Spleen (tissue), 11 donors: ENCODE data around the gene PIGN. TPM values are rescaled to one million over a fixed set of nuclear protein-coding genes. Genes with fewer than 3 reads are reported as not detected.

Experiments
- DNase-seq: peaks from one replicate; pipeline ENCODE4 v3.0.0-alpha.2; 2020
- H3K27ac ChIP-seq, 8 donors: fragments of 200-600 bp; sonication (generic) in 7 of 8; 1 replicate in 4 of 8; 2 replicates in 4 of 8; pipeline versions ENCODE4 v1.5.0 to v1.8.0; 2016 to 2021; ENCODE audit warnings: inconsistent platforms in 4 of 8, mild to moderate bottlenecking in 4 of 8, moderate library complexity in 1 of 8
- H3K27me3 ChIP-seq, 7 donors: fragments of 200-600 bp; sonication (generic) in 6 of 7; replicated peaks in 1 of 7; 1 replicate in 4 of 7; 2 replicates in 3 of 7; pipeline versions ENCODE4 v1.5.0 to v1.8.0; 2016 to 2021; ENCODE audit warnings: inconsistent platforms in 3 of 7, mild to moderate bottlenecking in 1 of 7
- H3K36me3 ChIP-seq, 6 donors: fragments of 200-600 bp; sonication (generic) in 5 of 6; 1 replicate in 4 of 6; 2 replicates in 2 of 6; pipeline versions ENCODE4 v1.5.0 to v1.8.0; 2016 to 2021; ENCODE audit warnings: inconsistent platforms in 2 of 6
- H3K4me1 ChIP-seq, 6 donors: fragments of 200-600 bp; sonication (generic) in 5 of 6; 1 replicate in 3 of 6; 2 replicates in 3 of 6; pipeline versions ENCODE4 v1.5.0 to v1.8.0; 2016 to 2021; ENCODE audit warnings: inconsistent platforms in 3 of 6
- H3K4me3 ChIP-seq, 8 donors: fragments of 200-600 bp; sonication (generic) in 7 of 8; 1 replicate in 4 of 8; 2 replicates in 4 of 8; pipeline versions ENCODE4 v1.5.0 to v1.8.0; 2016 to 2021; ENCODE audit warnings: inconsistent platforms in 4 of 8, mild to moderate bottlenecking in 4 of 8, moderate library complexity in 2 of 8
- H3K9me3 ChIP-seq, 8 donors: fragments of 200-600 bp; sonication (generic) in 7 of 8; 1 replicate in 4 of 8; 2 replicates in 4 of 8; pipeline versions ENCODE4 v1.5.0 to v1.8.0; 2016 to 2021; ENCODE audit warnings: inconsistent platforms in 4 of 8
- CTCF ChIP-seq, 11 experiments: fragments of 200-600 bp in 7 of 11; fragments of 450-650 bp in 4 of 11; sonication (generic) in 4 of 11; IDR thresholded peaks in 8 of 11; conservative IDR thresholded peaks in 3 of 11; 1 replicate in 7 of 11; 2 replicates in 4 of 11; pipeline versions ENCODE4 v1.4.0 to v1.8.0; 2016 to 2021; ENCODE audit warnings: antibody characterized with exemption in 11 of 11, inconsistent platforms in 4 of 11, mild to moderate bottlenecking in 1 of 11
- POLR2A ChIP-seq, 3 donors: fragments of 450-650 bp; IDR thresholded peaks; one replicate each; pipeline ENCODE4 v1.5.1; 2017; ENCODE audit warnings: antibody characterized with exemption in 3 of 3, mild to moderate bottlenecking in 1 of 3
- POLR2AphosphoS5 ChIP-seq, 3 donors: sonication (generic); formaldehyde crosslinking; IDR thresholded peaks; one replicate each; pipeline ENCODE4 v1.5.1; 2017; ENCODE audit warnings: antibody characterized with exemption in 3 of 3
- WGBS, 5 donors: extraction: QIAGEN DNeasy Blood & Tissue Kit in 3 of 5; methylation state at CpG; one replicate each; pipeline versions ENCODE4 v1.1.5 to v1.1.7; 2013 to 2018; 5-methylcytosine and 5-hydroxymethylcytosine counted together
- intact Hi-C: fragments of 100-400 bp; cut with DNase I; formaldehyde crosslinking; loops from one replicate; pipeline ENCODE4 v1.15.0; 2023; ENCODE audit warnings: low total_unique reads
- polyA plus RNA-seq, 3 donors: library from polyadenylated mRNA; stranded (reverse); fragments of 200-250 nt; gene quantifications; one replicate each; pipeline ENCODE4 v1.2.1, GENCODE V29; 2013
- total RNA-seq, 7 donors: library from RNA; depleted of rRNA in 3 of 7; stranded (reverse); fragments of >200 nt in 3 of 7; fragmentation: NEBNext Ultra II Directional in 4 of 7; extraction: Animal tissue kit (Norgen Biotek cat#: 25700) in 4 of 7; gene quantifications; one replicate each; pipeline versions ENCODE4 v1.1.0 to v1.2.1, GENCODE V29; 2016 to 2021
- donor health status: healthy with polysubstance abuse.
- donor health status: DM: no; HTN: no; CAD: no; lungs with moderate emphysema.
- donor health status: DM: no; HTN: no; CAD: no.
- donor health status: Bipolar disorder and iron deficiency.
- donor health status: healthy.
- donor health status: DM: no; HTN: no; CAD: no.
- donor health status: DM: yes; HTN: yes; CAD: no.

Gene PIGN
- total and polyA plus RNA-seq, 10 donors: 4.0 to 41.4 (median 25.4) TPM

GRCh38 chr18:62081248-62081647 is 105.6 kb downstream of the PIGN start:
- H3K4me1 ChIP-seq: no peaks in the 10 kb centered on the region
- no peak overlapping the region for H3K4me3 ChIP-seq
- H3K27ac ChIP-seq: no peak overlapping the region
- no peak for DNase-seq
- H3K9me3 ChIP-seq: no peaks in the 10 kb centered on the region
- TF ChIP-seq CTCF (IDR thresholded peaks at IDR 0.05 in 8 of 11, conservative IDR thresholded peaks at IDR 0.05 in 3 of 11) (no peak), POLR2A (IDR thresholded peaks at IDR 0.05) (no peak), POLR2AphosphoS5 (IDR thresholded peaks at IDR 0.05) (no peak)
- H3K36me3 ChIP-seq: peaks cover 0 to 21% (median 2%) of the 10 kb centered on the region in 6 donors
- intact Hi-C loops: no loop called here
- WGBS, 5 donors: 91 to 100% (median 97%) methylated on average over 1 of the region's 1 CpG
- H3K27me3 ChIP-seq: no peaks in the 10 kb centered on the region

GRCh38 chr18:62080172-62080900 is 106.5 kb downstream of the PIGN start:
- peaks cover 0 to 12% (median under 1%) of the 10 kb centered on the region in 6 donors for H3K36me3 ChIP-seq
- H3K9me3 ChIP-seq: no peaks in the 10 kb centered on the region
- no peaks in the 10 kb centered on the region for H3K27me3 ChIP-seq
- intact Hi-C loops: no loop called here
- H3K4me3 ChIP-seq: no peak overlapping the region
- 83 to 94% (median 90%) methylated on average over 5 of the region's 5 CpGs for WGBS, 5 donors
- no peak for DNase-seq
- TF ChIP-seq POLR2AphosphoS5 (IDR thresholded peaks at IDR 0.05) (no peak), POLR2A (IDR thresholded peaks at IDR 0.05) (no peak), CTCF (IDR thresholded peaks at IDR 0.05 in 8 of 11, conservative IDR thresholded peaks at IDR 0.05 in 3 of 11) (no peak)
- H3K27ac ChIP-seq: no peak overlapping the region
- H3K4me1 ChIP-seq: no peaks in the 10 kb centered on the region

GRCh38 chr18:62073461-62074281 is 113.2 kb downstream of the PIGN start:
- DNase-seq: no peak
- intact Hi-C loops: no loop called here
- no peaks in the 10 kb centered on the region for H3K27me3 ChIP-seq
- WGBS, 5 donors: 91 to 98% (median 97%) methylated on average over 2 of the region's 2 CpGs
- H3K27ac ChIP-seq: no peak overlapping the region
- H3K9me3 ChIP-seq: no peaks in the 10 kb centered on the region
- peaks cover 0 to 23% (median 1%) of the 10 kb centered on the region in 6 donors for H3K36me3 ChIP-seq
- H3K4me1 ChIP-seq: no peaks in the 10 kb centered on the region
- TF ChIP-seq CTCF (IDR thresholded peaks at IDR 0.05 in 8 of 11, conservative IDR thresholded peaks at IDR 0.05 in 3 of 11) (no peak), POLR2AphosphoS5 (IDR thresholded peaks at IDR 0.05) (no peak), POLR2A (IDR thresholded peaks at IDR 0.05) (no peak)
- no peak overlapping the region for H3K4me3 ChIP-seq

- no peaks in the 10 kb centered on the region for H3K27me3 ChIP-seq
- H3K36me3 ChIP-seq: peaks cover 0 to 30% (median 2%) of the 10 kb centered on the region in 6 donors
- H3K9me3 ChIP-seq: no peaks in the 10 kb centered on the region
- DNase-seq: no peak
- H3K4me1 ChIP-seq: no peaks in the 10 kb centered on the region
- no peak overlapping the region for H3K27ac ChIP-seq
- intact Hi-C loops: no loop called here
- H3K4me3 ChIP-seq: no peak overlapping the region
- TF ChIP-seq POLR2A (IDR thresholded peaks at IDR 0.05) (no peak), POLR2AphosphoS5 (IDR thresholded peaks at IDR 0.05) (no peak), CTCF (IDR thresholded peaks at IDR 0.05 in 8 of 11, conservative IDR thresholded peaks at IDR 0.05 in 3 of 11) (no peak)
Observed at GRCh38 chr18:62072370-62072769, 114.5 kb downstream of the PIGN start.
